Ovary (tissue), 9 donors: ENCODE results near the gene RILP. TPM values are rescaled to one million over a fixed set of nuclear protein-coding genes. Genes with fewer than 3 reads are reported as not detected.
A peak's percentile ranks its signal among the peaks of the same experiment; 100 is the strongest.

Experiments used
- DNase-seq, 5 donors: peaks; one replicate each; pipeline ENCODE4 v3.0.0-alpha.2; 2019 to 2020
- H3K27ac ChIP-seq, 2 donors: fragments of 200-600 bp; one replicate each; pipeline versions ENCODE4 v1.5.1 to v1.8.0; 2019 to 2022
- H3K27me3 ChIP-seq: fragments of 200-600 bp; one replicate; pipeline ENCODE4 v1.8.0; 2022
- H3K36me3 ChIP-seq: fragments of 200-600 bp; sonication (generic); one replicate; pipeline ENCODE4 v1.5.1; 2019
- H3K4me1 ChIP-seq: one replicate; pipeline ENCODE4 v1.8.1; 2013; ENCODE audit warnings: mild to moderate bottlenecking, moderate library complexity; ENCODE audit not compliant: insufficient read depth
- H3K4me3 ChIP-seq: fragments of 200-600 bp; sonication (generic); one replicate; pipeline ENCODE4 v1.5.1; 2017
- H3K9me3 ChIP-seq, 2 donors: fragments of 200-600 bp in 1 of 2; sonication (generic) in 1 of 2; one replicate each; pipeline versions ENCODE4 v1.5.1 to v1.8.1; 2013 to 2019; ENCODE audit warnings: mild to moderate bottlenecking in 1 of 2, moderate library complexity in 1 of 2
- EP300 ChIP-seq: sonication (generic); formaldehyde crosslinking; IDR thresholded peaks from one replicate; pipeline ENCODE4 v1.6.1; 2017; ENCODE audit warnings: antibody characterized with exemption
- POLR2A ChIP-seq: fragments of 450-650 bp; IDR thresholded peaks from one replicate; pipeline ENCODE4 v1.6.1; 2017; ENCODE audit warnings: antibody characterized with exemption, mild to moderate bottlenecking, moderate library complexity
- WGBS, 3 donors: extraction: QIAGEN DNeasy Blood & Tissue Kit in 1 of 3; methylation state at CpG; one replicate each; pipeline versions ENCODE4 v1.1.5 to v1.1.7; 2013 to 2017; 5-methylcytosine and 5-hydroxymethylcytosine counted together
- intact Hi-C, 4 donors: fragments of 100-400 bp; cut with DNase I; formaldehyde crosslinking; loops; one replicate each; pipeline versions ENCODE4 v1.11.0 to v1.15.1; 2022 to 2023
- polyA plus RNA-seq, 2 donors: library from polyadenylated mRNA; stranded (reverse); fragments of 200-250 nt in 1 of 2; fragments of 350-450 nt in 1 of 2; fragmentation: Illumina TruSeq in 1 of 2; extraction: RNeasy Lipid Tissue Mini Kit (QIAGEN cat#74804) in 1 of 2; gene quantifications; one replicate each; pipeline ENCODE4 v1.2.3, GENCODE V29; 2013 to 2014
- total RNA-seq, 7 donors: library from RNA; depleted of rRNA in 2 of 7; stranded (reverse); fragments of >200 nt in 2 of 7; fragmentation: NEBNext Ultra II Directional in 3 of 7; extraction: Animal tissue kit (Norgen Biotek cat#: 25700) in 3 of 7; gene quantifications; one replicate each; pipeline versions ENCODE4 v1.1.0 to v1.2.4, GENCODE V29; 2016 to 2023
- TF ChIP-seq, protein P1 (sequence below), 3 donors: fragments of 450-650 bp in 2 of 3; fragments of 200-600 bp in 1 of 3; IDR thresholded peaks; one replicate each; pipeline versions ENCODE4 v1.5.1 to v1.8.0; 2016 to 2022; ENCODE audit warnings: antibody characterized with exemption in 3 of 3, mild to moderate bottlenecking in 1 of 3
- donor health status: DM: no; HTN: no; CAD: no; lungs with moderate emphysema.
- donor health status: DM: no; HTN: no; CAD: no.
- donor health status: Bipolar disorder and iron deficiency.
- donor health status: DM: yes; HTN: yes; CAD: no.
- donor health status: DM: no; HTN: no; CAD: no.
- donor health status: DM: yes; HTN: yes; CAD: no.

The RILP gene
- total and polyA plus RNA-seq, 9 donors: 2.3 to 11.0 (median 5.7) TPM

DNA sequence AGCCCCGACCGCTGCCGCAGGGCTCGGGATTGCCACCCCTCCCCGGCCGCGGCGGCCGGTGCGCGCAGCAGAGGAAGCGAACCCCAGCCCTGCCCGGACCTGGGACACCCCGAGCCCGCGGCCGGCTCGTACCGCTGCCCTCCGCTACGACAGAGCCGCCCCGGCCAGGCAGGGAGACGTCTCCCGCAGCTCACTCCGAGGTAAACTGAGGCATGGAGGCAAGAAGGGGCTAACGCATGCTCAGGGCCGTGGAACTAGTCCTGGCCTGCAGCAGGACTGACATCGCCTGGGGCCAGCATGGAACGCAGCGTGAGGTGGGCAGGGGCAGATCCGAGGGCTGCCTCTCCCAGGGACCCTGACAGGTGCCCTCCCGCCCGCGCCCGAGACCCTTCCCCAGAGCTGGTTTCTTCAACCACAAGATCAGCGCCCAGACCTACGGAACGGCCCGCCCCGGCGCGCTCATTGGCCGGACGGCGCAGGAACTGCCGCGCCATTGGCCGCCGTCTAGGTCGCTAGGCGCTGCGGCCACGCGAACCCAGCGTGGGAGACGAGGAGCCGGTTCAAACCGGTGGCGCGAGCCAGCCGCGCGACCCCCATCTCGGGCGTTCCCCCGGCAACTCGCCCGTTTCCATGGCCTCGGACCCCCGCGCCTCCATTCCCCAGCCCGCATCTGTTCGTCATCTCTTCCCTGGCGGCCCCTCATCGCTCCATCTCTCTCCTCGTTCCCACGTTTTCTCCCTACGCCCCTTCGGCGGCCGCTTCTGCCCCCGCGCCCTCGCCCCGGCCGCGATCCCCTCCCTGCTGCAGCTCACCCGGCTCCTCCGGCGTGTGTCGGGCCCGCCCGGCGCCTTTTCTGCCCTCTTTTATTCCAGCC lies 21.4 kb downstream of the RILP start, which contains the start of gene SLC43A2:
Gene SLC43A2, minus strand, starts transcription at position 853 of the 874 bp plus-strand sequence. CDS start 960 bp downstream, outside the sequence.
- Histone ChIP-seq H3K27ac (peak within 1 kb of the TSS; percentile 47 to 81), H3K4me3 (peak within 1 kb of the TSS; percentile 54), H3K9me3 (no peaks in the 10 kb centered on the region), H3K4me1 (peaks cover 3% of the 10 kb centered on the region), H3K36me3 (no peaks in the 10 kb centered on the region), H3K27me3 (no peaks in the 10 kb centered on the region)
- peak; percentile 69 to 88 (median 80) for DNase-seq
- intact Hi-C loops: loop anchor here in 2 of 4 donors (2.0 kb wide), 2 partner anchors 21 to 53 kb away; partner anchors contain the start of gene RILP (in 1 of the 2)
- TF ChIP-seq POLR2A: no peak
- no peak for TF ChIP-seq EP300
- TF ChIP-seq, protein P1, sequence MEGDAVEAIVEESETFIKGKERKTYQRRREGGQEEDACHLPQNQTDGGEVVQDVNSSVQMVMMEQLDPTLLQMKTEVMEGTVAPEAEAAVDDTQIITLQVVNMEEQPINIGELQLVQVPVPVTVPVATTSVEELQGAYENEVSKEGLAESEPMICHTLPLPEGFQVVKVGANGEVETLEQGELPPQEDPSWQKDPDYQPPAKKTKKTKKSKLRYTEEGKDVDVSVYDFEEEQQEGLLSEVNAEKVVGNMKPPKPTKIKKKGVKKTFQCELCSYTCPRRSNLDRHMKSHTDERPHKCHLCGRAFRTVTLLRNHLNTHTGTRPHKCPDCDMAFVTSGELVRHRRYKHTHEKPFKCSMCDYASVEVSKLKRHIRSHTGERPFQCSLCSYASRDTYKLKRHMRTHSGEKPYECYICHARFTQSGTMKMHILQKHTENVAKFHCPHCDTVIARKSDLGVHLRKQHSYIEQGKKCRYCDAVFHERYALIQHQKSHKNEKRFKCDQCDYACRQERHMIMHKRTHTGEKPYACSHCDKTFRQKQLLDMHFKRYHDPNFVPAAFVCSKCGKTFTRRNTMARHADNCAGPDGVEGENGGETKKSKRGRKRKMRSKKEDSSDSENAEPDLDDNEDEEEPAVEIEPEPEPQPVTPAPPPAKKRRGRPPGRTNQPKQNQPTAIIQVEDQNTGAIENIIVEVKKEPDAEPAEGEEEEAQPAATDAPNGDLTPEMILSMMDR (IDR thresholded peaks at IDR 0.05): no peak
- WGBS, 3 donors: 0 to 1% (median 0%) methylated on average over 86 to 95 of the region's 95 CpGs

DNA sequence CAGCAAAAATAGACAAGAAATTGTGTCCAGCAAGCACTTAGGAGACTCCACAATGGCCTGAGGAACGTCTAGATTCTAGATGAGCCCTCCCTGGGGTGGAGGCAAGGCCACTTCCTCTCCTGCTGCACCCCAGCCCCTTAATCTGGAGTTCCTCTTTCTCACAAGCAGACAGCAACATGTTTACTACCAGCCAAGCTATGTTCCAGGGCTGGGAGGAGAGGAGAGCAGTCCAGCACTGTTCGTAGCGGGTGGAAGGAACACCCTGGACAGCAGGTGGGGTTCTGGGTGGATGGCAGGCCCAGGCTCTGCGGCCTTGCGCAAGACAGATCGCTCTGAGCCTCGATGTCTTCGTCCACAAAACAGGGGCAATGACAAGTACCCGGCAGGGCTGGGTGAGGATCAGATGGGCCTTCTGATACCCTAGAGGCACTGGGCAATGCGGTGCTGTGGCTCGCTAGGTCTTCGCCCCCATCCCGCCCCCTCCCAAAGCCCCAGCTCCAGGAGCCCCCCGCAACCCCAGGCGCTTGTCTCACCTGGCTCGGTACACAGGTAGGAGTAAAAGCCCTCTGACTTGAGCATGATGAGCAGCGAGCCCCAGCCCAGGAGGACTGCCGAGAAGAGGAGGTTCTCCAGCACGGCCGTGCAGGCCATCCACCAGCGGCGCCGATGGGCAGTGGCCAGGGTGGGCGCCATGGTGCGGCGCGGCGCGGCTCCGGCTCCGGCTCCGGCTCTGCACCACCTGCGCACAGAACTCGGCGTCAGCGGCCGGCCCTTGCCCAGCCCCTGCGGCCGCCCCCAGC lies 22.3 kb downstream of the RILP start:
- intact Hi-C loops: no loop called here
- 21 to 26% (median 25%) methylated on average over 35 to 39 of the region's 39 CpGs for WGBS, 3 donors
- peak overlapping the region; percentile 30 to 81 for H3K27ac ChIP-seq

GRCh38 chr17:1626333-1626732 lies 23.3 kb downstream of the RILP start:
- 12 to 35% (median 33%) methylated on average over 3 of the region's 3 CpGs for WGBS, 3 donors
- Histone ChIP-seq H3K36me3 (no peaks in the 10 kb centered on the region), H3K27me3 (no peaks in the 10 kb centered on the region), H3K27ac (no peak overlapping the region), H3K9me3 (no peaks in the 10 kb centered on the region), H3K4me1 (peaks cover 3% of the 10 kb centered on the region), H3K4me3 (no peak overlapping the region)
- DNase-seq: no peak
- TF ChIP-seq POLR2A: no peak
- TF ChIP-seq EP300: no peak
- TF ChIP-seq, protein P1 (IDR thresholded peaks at IDR 0.05): no peak
- intact Hi-C loops: no loop called here

More for the DNA sequence above, 22.3 kb downstream of the RILP start:
- Histone ChIP-seq H3K36me3 (no peaks in the 10 kb centered on the region), H3K9me3 (no peaks in the 10 kb centered on the region), H3K4me3 (peak overlapping the region; percentile 54), H3K4me1 (peaks cover 3% of the 10 kb centered on the region), H3K27me3 (no peaks in the 10 kb centered on the region)
- DNase-seq: no peak
- TF ChIP-seq, protein P1 (IDR thresholded peaks at IDR 0.05): no peak
- TF ChIP-seq POLR2A: no peak
- no peak for TF ChIP-seq EP300

- intact Hi-C loops: no loop called here
Measured at GRCh38 chr17:1625581-1625980, 24.1 kb downstream of the RILP start.

More at GRCh38 chr17:1625581-1625980, 24.1 kb downstream of the RILP start:
- DNase-seq: no peak
- Histone ChIP-seq H3K9me3 (no peaks in the 10 kb centered on the region), H3K4me1 (peaks cover 3% of the 10 kb centered on the region), H3K27me3 (no peaks in the 10 kb centered on the region), H3K4me3 (no peak overlapping the region), H3K27ac (no peak overlapping the region), H3K36me3 (no peaks in the 10 kb centered on the region)
- TF ChIP-seq, protein P1 (IDR thresholded peaks at IDR 0.05): no peak
- TF ChIP-seq EP300 (no peak), POLR2A (no peak)
- WGBS, 3 donors: 61 to 64% (median 62%) methylated on average over 6 of the region's 6 CpGs
